Measurements from ENCODE around the gene MAP4K4.
A peak's percentile ranks its signal among the peaks of the same experiment; 100 is the strongest.
"Not testable (repeated sequence)": the region's sequence is repeated elsewhere in the genome, so short reads cannot be mapped to it uniquely, and the experiment has no call there.

MAP4K4 gene

GRCh38 chr2:101759162-101759561, 61.7 kb downstream of the MAP4K4 start:
- H3K36me3 ChIP-seq (ENCODE audit: insufficient read depth, low read length) = no peaks in the 10 kb centered on the region
- peaks cover 5% of the 10 kb centered on the region for H3K9me3 ChIP-seq (ENCODE audit: low read length)
- no peak overlapping the region for H2AFZ ChIP-seq (ENCODE audit: low read depth, low read length)
- peaks cover 30% of the 10 kb centered on the region for H3K4me1 ChIP-seq (ENCODE audit: insufficient read depth, low read length)
- no peaks in the 10 kb centered on the region for H3K27me3 ChIP-seq (ENCODE audit: insufficient read depth, low read length)
- no peak overlapping the region for H3K4me3 ChIP-seq (ENCODE audit: low read length)

GRCh38 chr2:101762451-101763171, 65.1 kb downstream of the MAP4K4 start:
- no peak overlapping the region for H3K4me3 ChIP-seq (ENCODE audit: low read length)
- peaks cover 38% of the 10 kb centered on the region for H3K4me1 ChIP-seq (ENCODE audit: insufficient read depth, low read length)
- no peaks in the 10 kb centered on the region for H3K27me3 ChIP-seq (ENCODE audit: insufficient read depth, low read length)
- H2AFZ ChIP-seq (ENCODE audit: low read depth, low read length) = no peak overlapping the region
- H3K9me3 ChIP-seq (ENCODE audit: low read length) = peaks cover 5% of the 10 kb centered on the region
- H3K36me3 ChIP-seq (ENCODE audit: insufficient read depth, low read length) = no peaks in the 10 kb centered on the region

DNA sequence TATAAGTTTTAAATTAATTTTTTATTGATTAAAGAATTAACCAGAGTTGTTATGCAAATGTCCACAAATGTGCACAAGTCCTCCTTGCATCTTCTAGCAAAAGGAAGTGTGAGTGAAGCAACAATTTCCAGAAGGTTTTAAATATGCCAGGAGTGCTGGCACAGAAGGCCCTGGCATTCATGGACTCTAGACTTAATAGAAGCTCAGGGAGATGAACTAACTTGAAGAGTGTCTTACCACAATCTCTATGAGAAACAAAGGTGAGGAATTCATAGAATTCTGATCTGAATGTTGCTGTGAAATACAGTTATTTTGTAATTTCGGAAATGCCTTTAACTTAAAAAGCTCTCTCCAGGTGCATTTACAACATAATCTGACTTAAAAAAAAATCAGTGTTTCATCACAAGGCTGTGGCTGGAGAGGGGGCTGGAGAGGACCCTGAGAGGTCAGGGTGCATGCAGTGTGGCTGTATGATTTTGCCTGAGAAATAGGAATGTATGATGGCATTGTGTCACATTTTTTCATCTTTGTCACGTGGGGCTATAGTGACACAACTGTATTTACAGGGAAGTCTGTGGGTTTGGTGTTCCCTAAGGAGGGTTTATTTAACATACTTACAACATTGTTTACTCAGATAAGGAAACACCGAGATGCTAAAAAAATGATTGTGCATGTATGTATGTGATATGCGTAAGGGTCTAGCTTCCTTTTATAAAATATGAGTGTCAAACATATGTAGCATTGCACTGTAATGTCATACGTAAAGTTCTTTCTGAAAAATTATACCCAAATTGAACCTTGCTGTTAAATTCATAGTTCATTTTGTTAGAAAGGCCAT, 66.2 kb downstream of the MAP4K4 start:
- Histone ChIP-seq H3K4me1 (ENCODE audit: insufficient read depth, low read length) (peaks cover 49% of the 10 kb centered on the region), H3K4me3 (ENCODE audit: low read length) (no peak overlapping the region), H3K9me3 (ENCODE audit: low read length) (peaks cover 1% of the 10 kb centered on the region), H2AFZ (ENCODE audit: low read depth, low read length) (no peak overlapping the region), H3K27me3 (ENCODE audit: insufficient read depth, low read length) (no peaks in the 10 kb centered on the region), H3K36me3 (ENCODE audit: insufficient read depth, low read length) (no peaks in the 10 kb centered on the region)

DNA sequence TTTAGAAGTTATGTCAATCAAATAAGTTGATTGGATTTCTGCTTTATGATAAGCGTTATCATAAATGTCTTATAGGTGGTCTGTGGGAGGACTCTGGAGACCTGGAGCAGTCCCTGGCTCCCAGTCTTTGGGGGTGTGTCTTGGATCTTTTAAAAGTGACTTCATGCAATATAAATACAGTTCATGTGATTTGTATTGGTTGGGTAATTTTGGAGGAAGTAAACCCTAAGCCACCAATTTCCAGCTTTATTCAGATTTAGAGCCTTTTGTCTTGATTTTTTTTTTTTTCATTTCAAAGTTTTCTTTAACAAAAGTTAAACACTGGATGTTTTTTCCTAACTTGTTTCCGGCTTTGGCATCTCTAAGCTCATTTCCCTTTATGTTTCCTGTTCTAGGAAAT, 68.8 kb downstream of the MAP4K4 start:
- H3K27me3 ChIP-seq (ENCODE audit: insufficient read depth, low read length) = no peaks in the 10 kb centered on the region
- H3K4me1 ChIP-seq (ENCODE audit: insufficient read depth, low read length) = peaks cover 59% of the 10 kb centered on the region
- H3K36me3 ChIP-seq (ENCODE audit: insufficient read depth, low read length) = no peaks in the 10 kb centered on the region
- H2AFZ ChIP-seq (ENCODE audit: low read depth, low read length) = no peak overlapping the region
- H3K9me3 ChIP-seq (ENCODE audit: low read length) = no peaks in the 10 kb centered on the region
- peak overlapping the region; percentile 20 for H3K4me3 ChIP-seq (ENCODE audit: low read length)

- no peaks in the 10 kb centered on the region for H3K36me3 ChIP-seq (ENCODE audit: insufficient read depth, low read length)
- peak overlapping the region; percentile 20 for H3K4me3 ChIP-seq (ENCODE audit: low read length)
- H3K9me3 ChIP-seq (ENCODE audit: low read length) = no peaks in the 10 kb centered on the region
- H3K27me3 ChIP-seq (ENCODE audit: insufficient read depth, low read length) = no peaks in the 10 kb centered on the region
- H3K4me1 ChIP-seq (ENCODE audit: insufficient read depth, low read length) = peaks cover 67% of the 10 kb centered on the region
- H2AFZ ChIP-seq (ENCODE audit: low read depth, low read length) = no peak overlapping the region
Observed at GRCh38 chr2:101766871-101767739, 69.6 kb downstream of the MAP4K4 start.

GRCh38 chr2:101768556-101769220, 71.2 kb downstream of the MAP4K4 start:
- Histone ChIP-seq H2AFZ (ENCODE audit: low read depth, low read length) (no peak overlapping the region), H3K9me3 (ENCODE audit: low read length) (no peaks in the 10 kb centered on the region), H3K4me3 (ENCODE audit: low read length) (no peak overlapping the region), H3K4me1 (ENCODE audit: insufficient read depth, low read length) (peaks cover 63% of the 10 kb centered on the region), H3K27me3 (ENCODE audit: insufficient read depth, low read length) (no peaks in the 10 kb centered on the region), H3K36me3 (ENCODE audit: insufficient read depth, low read length) (no peaks in the 10 kb centered on the region)

DNA sequence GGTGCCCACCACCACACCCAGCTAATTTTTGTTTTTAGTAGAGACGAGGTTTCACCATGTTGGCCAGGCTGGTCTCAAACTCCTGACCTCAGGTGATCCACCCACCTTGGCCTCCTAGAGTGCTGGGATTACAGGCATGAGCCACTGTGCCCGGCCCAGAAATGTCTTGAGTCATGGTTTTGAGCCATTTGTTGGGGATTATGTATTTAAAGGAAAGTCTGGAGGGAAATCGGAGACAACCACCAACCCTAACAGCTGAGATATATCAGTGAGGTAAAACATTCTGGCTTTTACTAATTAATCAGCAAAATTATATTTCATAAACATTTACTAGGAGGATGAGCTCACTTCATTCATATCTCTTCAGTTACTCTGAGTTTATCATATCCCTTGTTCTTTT, 72.2 kb downstream of the MAP4K4 start:
- peaks cover 58% of the 10 kb centered on the region for H3K4me1 ChIP-seq (ENCODE audit: insufficient read depth, low read length)
- H3K9me3 ChIP-seq (ENCODE audit: low read length); H2AFZ ChIP-seq (ENCODE audit: low read depth, low read length); H3K27me3 ChIP-seq (ENCODE audit: insufficient read depth, low read length); H3K36me3 ChIP-seq (ENCODE audit: insufficient read depth, low read length); H3K4me3 ChIP-seq (ENCODE audit: low read length): not testable (repeated sequence)

- Histone ChIP-seq H2AFZ (ENCODE audit: low read depth, low read length) (no peak overlapping the region), H3K4me1 (ENCODE audit: insufficient read depth, low read length) (peaks cover 57% of the 10 kb centered on the region), H3K4me3 (ENCODE audit: low read length) (no peak overlapping the region), H3K27me3 (ENCODE audit: insufficient read depth, low read length) (no peaks in the 10 kb centered on the region), H3K36me3 (ENCODE audit: insufficient read depth, low read length) (no peaks in the 10 kb centered on the region), H3K9me3 (ENCODE audit: low read length) (no peaks in the 10 kb centered on the region)
Observed at GRCh38 chr2:101770726-101771125, 73.2 kb downstream of the MAP4K4 start.

- Histone ChIP-seq H2AFZ (ENCODE audit: low read depth, low read length) (no peak overlapping the region), H3K9me3 (ENCODE audit: low read length) (no peaks in the 10 kb centered on the region), H3K4me1 (ENCODE audit: insufficient read depth, low read length) (peaks cover 51% of the 10 kb centered on the region), H3K36me3 (ENCODE audit: insufficient read depth, low read length) (no peaks in the 10 kb centered on the region), H3K4me3 (ENCODE audit: low read length) (no peak overlapping the region), H3K27me3 (ENCODE audit: insufficient read depth, low read length) (no peaks in the 10 kb centered on the region)
Observed at GRCh38 chr2:101771227-101771902, 73.9 kb downstream of the MAP4K4 start.

DNA sequence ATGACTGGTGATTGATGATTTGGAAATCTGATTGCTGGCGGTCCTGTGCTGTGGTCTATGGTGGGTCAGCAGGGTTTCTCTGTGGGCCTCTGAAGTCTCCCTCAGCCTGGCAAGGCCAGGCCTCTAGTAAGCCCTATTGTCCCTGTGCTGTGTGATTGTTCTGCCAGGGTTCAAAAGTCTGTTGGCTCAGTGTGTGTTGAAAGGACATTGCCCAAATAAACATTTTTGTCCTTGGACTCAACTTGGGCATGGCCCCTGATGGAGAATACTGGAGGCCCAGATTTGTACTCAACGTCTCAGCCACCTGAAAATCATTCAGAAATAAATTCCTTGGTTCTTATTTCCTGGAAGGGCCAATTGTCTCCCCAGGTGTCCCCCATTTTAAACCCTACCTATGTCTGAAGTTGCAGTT, 74.4 kb downstream of the MAP4K4 start:
- Histone ChIP-seq H3K9me3 (ENCODE audit: low read length) (no peaks in the 10 kb centered on the region), H3K36me3 (ENCODE audit: insufficient read depth, low read length) (no peaks in the 10 kb centered on the region), H3K4me1 (ENCODE audit: insufficient read depth, low read length) (peaks cover 46% of the 10 kb centered on the region), H3K4me3 (ENCODE audit: low read length) (no peak overlapping the region), H2AFZ (ENCODE audit: low read depth, low read length) (no peak overlapping the region), H3K27me3 (ENCODE audit: insufficient read depth, low read length) (no peaks in the 10 kb centered on the region)

DNA sequence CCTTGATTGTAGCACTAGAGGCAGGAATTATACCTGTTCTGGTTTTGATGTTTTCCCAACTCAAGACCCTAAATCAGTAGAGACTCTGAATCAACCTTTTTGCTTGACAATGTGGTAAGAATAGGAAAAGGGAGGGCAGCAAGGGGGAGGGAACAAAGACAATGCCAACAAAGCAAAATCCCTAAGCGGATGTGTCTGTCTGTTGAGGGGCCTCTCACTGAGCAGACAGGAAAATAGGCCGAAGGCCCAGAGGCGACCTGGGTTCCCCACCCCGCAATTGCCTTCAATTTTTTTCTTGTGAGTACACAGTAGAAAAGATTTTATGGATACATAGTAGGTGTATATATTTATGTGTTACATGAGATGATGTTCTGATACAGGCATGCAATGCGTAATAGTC, 75.6 kb downstream of the MAP4K4 start:
- H3K27me3 ChIP-seq (ENCODE audit: insufficient read depth, low read length) = no peaks in the 10 kb centered on the region
- no peaks in the 10 kb centered on the region for H3K9me3 ChIP-seq (ENCODE audit: low read length)
- H3K4me3 ChIP-seq (ENCODE audit: low read length) = no peak overlapping the region
- peaks cover 33% of the 10 kb centered on the region for H3K4me1 ChIP-seq (ENCODE audit: insufficient read depth, low read length)
- no peak overlapping the region for H2AFZ ChIP-seq (ENCODE audit: low read depth, low read length)
- H3K36me3 ChIP-seq (ENCODE audit: insufficient read depth, low read length) = no peaks in the 10 kb centered on the region

DNA sequence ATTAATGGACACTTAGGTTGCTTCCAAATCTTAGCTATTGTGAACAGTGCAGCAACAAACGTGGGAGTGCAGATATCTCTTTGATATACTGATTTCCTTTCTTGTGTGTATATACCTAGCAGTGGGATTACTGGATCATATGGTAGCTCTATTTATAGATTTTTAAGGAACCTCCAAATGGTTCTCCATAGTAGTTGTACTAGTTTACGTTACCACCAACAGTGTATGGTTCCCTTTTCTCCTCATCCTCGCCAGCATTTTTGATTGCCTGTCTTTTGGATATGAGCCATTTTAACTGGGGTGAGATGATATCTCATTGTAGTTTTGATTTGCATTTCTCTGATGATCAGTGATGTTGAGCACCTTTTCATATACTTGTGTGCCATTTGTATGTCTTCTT, 76.5 kb downstream of the MAP4K4 start:
- H2AFZ ChIP-seq (ENCODE audit: low read depth, low read length); H3K4me3 ChIP-seq (ENCODE audit: low read length); H3K9me3 ChIP-seq (ENCODE audit: low read length); H3K36me3 ChIP-seq (ENCODE audit: insufficient read depth, low read length); H3K27me3 ChIP-seq (ENCODE audit: insufficient read depth, low read length): not testable (repeated sequence)
- peaks cover 25% of the 10 kb centered on the region for H3K4me1 ChIP-seq (ENCODE audit: insufficient read depth, low read length)
